Effector memory CD4-positive, alpha-beta T cell (primary cell): ENCODE data around the gene FADS3.

Experiments used
- DNase-seq, 3 donors: peaks; one replicate each; pipeline ENCODE4 v3.0.0-alpha.2; 2020
- H3K27ac ChIP-seq: 2 replicates; pipeline ENCODE4 v1.7.0; 2013; ENCODE audit warnings: mild to moderate bottlenecking, low read length, moderate library complexity; ENCODE audit not compliant: insufficient read depth, poor library complexity, severe bottlenecking
- H3K27me3 ChIP-seq: replicated peaks from 2 replicates; pipeline ENCODE4 v1.7.0; 2013; ENCODE audit warnings: mild to moderate bottlenecking, low read length; ENCODE audit not compliant: insufficient read depth, control insufficient read depth, poor library complexity, severe bottlenecking
- H3K36me3 ChIP-seq: 2 replicates; pipeline ENCODE4 v1.7.0; 2013; ENCODE audit warnings: mild to moderate bottlenecking, low read length, moderate library complexity; ENCODE audit not compliant: control insufficient read depth, insufficient read depth
- H3K4me1 ChIP-seq: 2 replicates; pipeline ENCODE4 v1.7.0; 2013; ENCODE audit warnings: low read length, mild to moderate bottlenecking; ENCODE audit not compliant: control insufficient read depth, insufficient read depth, poor library complexity, severe bottlenecking
- H3K4me3 ChIP-seq: 2 replicates; pipeline ENCODE4 v1.7.0; 2013; ENCODE audit warnings: low read length, low read depth, mild to moderate bottlenecking; ENCODE audit not compliant: insufficient read depth, poor library complexity, severe bottlenecking
- H3K9me3 ChIP-seq: 2 replicates; pipeline ENCODE4 v1.7.0; 2013; ENCODE audit warnings: mild to moderate bottlenecking, low read length, moderate library complexity; ENCODE audit not compliant: control insufficient read depth

FADS3 gene

GRCh38 chr11:61861634-61862033, 29.7 kb downstream of the FADS3 start:
- Histone ChIP-seq H3K4me3 (no peak overlapping the region), H3K27ac (no peak overlapping the region), H3K9me3 (no peaks in the 10 kb centered on the region), H3K36me3 (no peaks in the 10 kb centered on the region), H3K27me3 (no peaks in the 10 kb centered on the region), H3K4me1 (no peaks in the 10 kb centered on the region)
- no peak for DNase-seq

DNA sequence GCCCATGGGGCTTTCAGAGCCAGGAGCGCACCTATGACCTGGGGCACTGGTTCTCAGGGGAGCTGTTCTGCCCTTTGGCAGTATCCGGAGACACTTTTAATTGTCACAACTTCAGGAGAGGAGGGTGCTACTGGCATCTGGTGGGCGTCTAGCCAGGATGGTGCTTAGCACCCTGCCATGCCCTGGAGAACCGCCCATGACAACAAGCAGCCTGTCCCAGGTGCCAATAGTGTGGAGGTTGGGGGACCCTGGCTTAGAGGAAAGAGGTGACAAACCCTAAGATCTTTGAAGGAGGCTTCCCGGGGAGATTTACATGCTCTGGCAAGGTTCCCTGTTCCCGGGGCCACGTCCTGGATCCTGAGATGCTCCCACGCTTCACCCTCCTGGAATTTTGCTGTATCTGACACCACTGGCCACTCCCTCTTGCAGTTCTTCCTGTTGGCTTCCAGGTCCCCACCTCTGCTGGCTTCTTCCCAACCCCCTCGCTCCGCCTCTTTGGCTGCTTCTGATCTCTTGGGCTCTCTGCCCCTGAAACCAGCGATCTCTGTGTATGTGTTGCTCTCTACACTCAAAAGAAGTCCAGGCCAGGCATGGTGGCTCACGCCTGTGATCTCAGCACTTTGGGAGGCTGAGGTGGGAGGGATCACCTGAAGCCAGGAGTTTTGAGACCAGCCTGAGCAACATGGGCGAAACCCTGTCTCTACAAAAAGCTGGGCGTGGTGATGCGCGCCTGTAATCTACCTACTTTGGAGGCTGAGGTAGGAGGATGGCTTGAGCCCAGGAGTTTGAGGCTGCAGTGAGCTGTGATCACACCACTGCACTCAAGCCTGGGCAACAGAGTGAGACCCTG, 31.1 kb downstream of the FADS3 start:
- Histone ChIP-seq H3K4me3 (no peak overlapping the region), H3K27me3 (no peaks in the 10 kb centered on the region), H3K36me3 (no peaks in the 10 kb centered on the region), H3K4me1 (no peaks in the 10 kb centered on the region), H3K9me3 (no peaks in the 10 kb centered on the region), H3K27ac (no peak overlapping the region)
- DNase-seq, result no peak

GRCh38 chr11:61855939-61856680, 35.2 kb downstream of the FADS3 start:
- no peak overlapping the region for H3K27ac ChIP-seq
- H3K9me3 ChIP-seq, result no peaks in the 10 kb centered on the region
- H3K4me3 ChIP-seq, result no peak overlapping the region
- H3K36me3 ChIP-seq, result no peaks in the 10 kb centered on the region
- DNase-seq, result no peak
- no peaks in the 10 kb centered on the region for H3K27me3 ChIP-seq
- H3K4me1 ChIP-seq, result no peaks in the 10 kb centered on the region

DNA sequence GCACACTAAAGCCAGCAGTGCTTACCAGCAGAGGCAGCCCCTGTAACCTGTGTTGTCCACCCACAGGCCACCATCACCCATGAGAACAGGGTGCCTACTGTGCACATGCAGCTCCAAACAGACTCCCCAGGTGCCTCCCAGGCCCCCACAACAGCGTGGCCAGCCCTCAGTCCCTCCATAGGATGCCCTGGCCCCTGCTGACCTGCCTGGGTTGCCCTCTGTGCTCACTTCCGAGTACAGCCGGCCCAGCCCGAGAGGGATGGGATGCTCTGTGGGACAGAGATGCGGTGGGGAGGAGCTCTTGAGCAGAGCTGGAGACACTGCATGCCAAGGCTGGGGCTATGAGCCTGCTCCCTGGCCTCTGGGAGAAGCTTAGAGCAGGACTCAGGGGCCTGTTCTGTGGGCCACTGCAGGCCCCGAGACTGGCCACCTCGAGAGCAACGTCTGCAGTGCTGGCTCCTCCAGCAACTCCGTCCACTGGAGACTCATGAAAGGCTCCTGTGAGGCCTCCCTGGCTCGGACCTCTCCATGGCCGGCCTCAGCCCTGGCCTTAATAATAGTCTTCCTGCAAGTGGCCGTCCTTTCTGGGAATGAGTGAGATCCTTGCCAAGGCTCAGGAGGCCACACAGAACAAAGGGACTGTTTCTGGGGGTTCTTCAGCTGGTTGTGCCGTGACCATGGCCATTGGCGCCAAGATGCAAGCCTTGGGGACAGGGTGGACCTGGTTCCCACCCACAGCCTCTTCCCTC, 36.2 kb downstream of the FADS3 start:
- Histone ChIP-seq H3K4me1 (no peaks in the 10 kb centered on the region), H3K36me3 (no peaks in the 10 kb centered on the region), H3K27me3 (no peaks in the 10 kb centered on the region), H3K27ac (no peak overlapping the region), H3K4me3 (no peak overlapping the region), H3K9me3 (no peaks in the 10 kb centered on the region)
- DNase-seq, result no peak

DNA sequence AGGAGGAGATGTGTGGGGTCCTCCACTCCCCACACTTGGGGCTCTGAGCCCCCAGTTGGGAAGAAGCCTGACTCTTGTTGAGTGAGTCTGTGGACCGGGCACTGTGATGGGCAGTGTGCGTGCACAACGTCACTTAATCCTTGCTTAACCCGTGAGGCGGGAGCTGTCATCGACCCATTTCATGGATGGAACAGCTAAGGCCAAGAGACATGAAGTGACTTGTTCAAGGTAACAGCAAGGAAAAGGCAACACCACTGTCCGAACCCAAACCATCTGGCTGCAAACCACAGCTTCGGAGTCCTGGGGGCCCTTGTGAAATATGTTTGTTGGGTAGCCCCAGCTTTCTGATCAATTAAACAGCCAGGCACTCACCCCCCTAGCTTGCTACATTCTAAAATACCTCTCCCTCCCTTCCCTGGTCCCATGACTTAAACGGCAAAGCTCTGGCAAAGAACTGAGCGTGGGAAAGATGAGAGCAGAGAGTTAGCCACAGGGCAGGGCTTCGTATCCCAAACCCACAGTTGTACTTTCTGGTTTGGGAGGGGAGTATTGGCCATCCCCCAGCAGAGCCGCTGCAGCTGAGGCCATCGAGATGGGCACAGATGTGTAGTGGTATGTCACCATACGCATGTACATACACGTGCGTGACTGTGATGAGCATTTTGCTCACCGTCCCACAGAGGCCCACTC, 37.0 kb downstream of the FADS3 start:
- Histone ChIP-seq H3K36me3 (no peaks in the 10 kb centered on the region), H3K9me3 (no peaks in the 10 kb centered on the region), H3K4me3 (no peak overlapping the region), H3K27me3 (no peaks in the 10 kb centered on the region), H3K4me1 (no peaks in the 10 kb centered on the region), H3K27ac (no peak overlapping the region)
- no peak for DNase-seq

DNA sequence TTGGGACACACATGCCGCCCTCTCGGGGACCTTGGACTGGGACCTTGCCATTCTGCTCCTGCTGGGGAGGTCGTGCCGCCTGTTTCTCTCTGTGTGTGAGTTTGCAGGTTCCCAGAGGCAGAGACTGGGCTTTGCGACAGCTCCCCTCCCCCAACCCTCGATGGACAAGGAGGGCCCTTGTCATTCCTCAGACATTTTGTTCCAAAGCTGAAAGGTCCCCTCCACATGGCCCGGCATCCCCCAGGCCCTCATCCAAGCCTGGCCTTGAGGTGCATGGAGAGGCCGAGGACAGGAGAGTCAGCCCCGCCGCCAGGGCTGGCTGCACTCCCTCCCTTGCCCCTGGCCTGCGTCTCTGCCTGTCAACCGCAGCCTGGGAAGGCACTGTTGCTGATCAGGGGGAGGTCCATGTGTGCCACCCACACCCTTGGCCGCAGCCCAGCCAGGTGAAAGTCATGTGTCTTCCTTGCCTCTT, 37.6 kb downstream of the FADS3 start:
- no peak overlapping the region for H3K4me3 ChIP-seq
- no peak for DNase-seq
- no peaks in the 10 kb centered on the region for H3K27me3 ChIP-seq
- no peaks in the 10 kb centered on the region for H3K9me3 ChIP-seq
- no peaks in the 10 kb centered on the region for H3K4me1 ChIP-seq
- no peaks in the 10 kb centered on the region for H3K36me3 ChIP-seq
- H3K27ac ChIP-seq, result no peak overlapping the region

- DNase-seq, result no peak
- Histone ChIP-seq H3K9me3 (no peaks in the 10 kb centered on the region), H3K4me3 (no peak overlapping the region), H3K27ac (no peak overlapping the region), H3K4me1 (no peaks in the 10 kb centered on the region), H3K27me3 (no peaks in the 10 kb centered on the region), H3K36me3 (no peaks in the 10 kb centered on the region)
These were observed 39.4 kb downstream of the FADS3 start for GRCh38 chr11:61851900-61852295.

GRCh38 chr11:61851113-61851899, 40.0 kb downstream of the FADS3 start:
- H3K4me1 ChIP-seq, result no peaks in the 10 kb centered on the region
- H3K27me3 ChIP-seq, result no peaks in the 10 kb centered on the region
- DNase-seq, result no peak
- no peaks in the 10 kb centered on the region for H3K36me3 ChIP-seq
- no peaks in the 10 kb centered on the region for H3K9me3 ChIP-seq
- no peak overlapping the region for H3K4me3 ChIP-seq
- H3K27ac ChIP-seq, result no peak overlapping the region

GRCh38 chr11:61850687-61851086, 40.7 kb downstream of the FADS3 start:
- no peaks in the 10 kb centered on the region for H3K27me3 ChIP-seq
- no peaks in the 10 kb centered on the region for H3K36me3 ChIP-seq
- H3K9me3 ChIP-seq, result no peaks in the 10 kb centered on the region
- H3K4me1 ChIP-seq, result no peaks in the 10 kb centered on the region
- DNase-seq, result no peak
- H3K27ac ChIP-seq, result no peak overlapping the region
- no peak overlapping the region for H3K4me3 ChIP-seq
